Measurements from ENCODE around the gene MYOC. TPM values are rescaled to one million over a fixed set of nuclear protein-coding genes. Genes with fewer than 3 reads are reported as not detected.
"Not testable (repeated sequence)": the region's sequence is repeated elsewhere in the genome, so short reads cannot be mapped to it uniquely, and the experiment has no call there.

MYOC gene
- polyA plus RNA-seq, 3 donors from 2014 or later: not detected

DNA sequence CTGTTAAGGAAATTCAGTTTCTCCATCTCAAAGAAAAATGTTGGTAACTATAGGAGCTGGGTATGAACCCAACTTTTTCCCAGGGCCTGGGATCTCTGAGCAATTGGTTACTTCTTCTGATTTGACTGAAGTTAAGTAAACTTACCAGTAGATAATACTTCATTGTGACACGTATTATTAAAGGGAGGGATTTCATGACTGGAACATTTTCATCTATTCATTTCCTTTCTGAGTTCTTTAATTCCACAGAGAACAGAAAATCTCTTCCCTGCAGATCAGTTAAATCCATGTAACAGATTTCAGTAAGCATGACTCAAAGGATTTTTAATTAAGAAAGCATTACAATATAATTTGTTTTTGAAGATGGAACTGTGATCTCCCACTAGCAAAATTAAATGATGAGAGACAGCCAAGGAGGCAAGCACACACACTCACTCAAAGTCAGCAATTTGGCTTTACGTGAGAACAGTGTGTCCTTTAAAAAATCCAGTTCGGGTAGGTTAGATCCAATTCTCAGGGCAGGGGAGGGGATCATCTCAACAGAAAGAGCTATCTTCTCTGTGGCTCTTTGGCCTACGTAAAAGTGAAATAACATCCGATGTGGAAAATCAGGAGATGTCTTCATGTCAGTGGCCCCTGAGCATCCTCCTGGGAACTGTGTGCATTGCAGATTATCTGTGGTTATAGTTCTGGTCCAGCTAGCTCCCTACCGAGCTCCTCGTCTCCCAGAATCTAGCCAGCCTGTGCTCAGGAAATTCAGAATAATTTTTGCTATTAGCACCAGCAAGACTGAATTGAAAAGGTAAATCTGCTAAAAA lies 10.8 kb upstream of the MYOC start:
- Mint-ChIP-seq H3K4me3 (no peak overlapping the region), H3K4me1 (no peaks in the 10 kb centered on the region), H3K36me3 (no peaks in the 10 kb centered on the region), H3K9me3 (no peaks in the 10 kb centered on the region), H3K27ac (no peak overlapping the region), H3K27me3 (ENCODE audit: low read depth in 3 of 3) (peaks cover 0 to 2% (median 1%) of the 10 kb centered on the region in 3 donors)
- DNase-seq: no peak

DNA sequence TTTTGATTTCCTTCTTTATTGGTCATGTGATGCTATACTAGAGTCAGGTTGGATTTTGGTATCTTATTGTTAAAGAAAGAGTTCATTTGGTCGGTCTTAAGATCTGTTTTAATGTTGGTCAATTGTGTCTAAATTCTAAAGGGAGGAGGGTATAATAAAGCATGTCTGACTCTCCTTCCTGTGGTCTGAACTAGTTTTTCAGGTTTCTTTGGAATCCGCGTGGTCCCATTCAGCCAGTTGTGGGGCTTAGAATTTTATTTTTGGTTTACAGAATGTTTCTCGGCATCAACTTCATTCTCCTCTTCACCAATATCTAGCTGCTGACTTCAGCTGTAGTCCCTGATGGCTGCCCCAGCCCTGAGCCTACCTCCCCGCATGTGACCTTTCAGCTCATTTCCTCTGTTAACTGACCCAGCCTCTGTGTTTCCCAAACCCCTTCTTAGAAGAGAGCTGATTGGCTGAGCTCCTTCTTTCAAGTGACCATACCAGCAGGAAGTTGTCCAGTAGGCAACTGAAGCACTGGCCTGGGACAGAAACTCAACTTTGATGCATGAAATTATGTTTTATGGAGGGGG lies 8.7 kb upstream of the MYOC start:
- Mint-ChIP-seq H3K27me3 (ENCODE audit: low read depth in 3 of 3) (peaks cover 0 to 7% (median 3%) of the 10 kb centered on the region in 3 donors), H3K36me3 (no peaks in the 10 kb centered on the region), H3K4me3 (no peak overlapping the region), H3K4me1 (no peaks in the 10 kb centered on the region), H3K9me3 (no peaks in the 10 kb centered on the region), H3K27ac (no peak overlapping the region)
- no peak for DNase-seq

DNA sequence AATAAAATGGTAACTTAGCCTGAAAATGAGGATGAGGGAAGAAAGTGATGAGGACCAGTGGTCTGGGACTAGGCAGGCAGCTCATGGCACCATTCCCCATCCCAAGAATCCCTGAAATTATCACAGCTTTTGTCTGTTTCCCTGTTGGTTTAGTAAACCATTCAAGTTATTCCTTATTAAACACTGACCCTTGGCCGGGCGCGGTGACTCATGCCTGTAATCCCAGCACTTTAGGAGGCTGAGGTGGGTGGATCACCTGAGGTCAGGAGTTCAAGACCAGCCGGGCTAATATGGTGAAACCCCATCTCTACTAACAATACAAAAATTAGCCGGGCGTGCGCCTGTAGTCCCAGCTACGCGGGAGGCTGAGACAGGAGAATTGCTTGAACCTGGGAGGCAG lies 3.7 kb upstream of the MYOC start:
- H3K4me3 Mint-ChIP-seq: not testable (repeated sequence)

DNA sequence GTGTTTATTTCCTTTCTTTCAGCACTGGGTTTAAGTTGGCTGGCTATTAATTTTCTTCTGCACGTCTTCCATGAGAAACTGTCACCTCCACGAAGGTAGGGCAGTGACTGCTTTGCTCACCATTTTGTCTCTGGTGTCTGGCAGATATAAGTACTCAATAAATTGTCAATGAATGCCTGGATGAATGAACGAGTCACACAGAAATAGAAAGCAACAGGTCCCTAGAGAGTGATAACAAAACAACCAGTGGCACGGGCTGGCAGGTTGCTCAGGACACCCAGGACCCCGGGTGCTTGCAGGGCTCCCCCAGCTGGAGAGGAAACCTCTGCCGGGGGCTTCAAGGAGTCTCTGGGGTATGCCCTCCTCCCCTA lies 3.2 kb upstream of the MYOC start:
- DNase-seq: no peak
- H3K9me3 Mint-ChIP-seq: no peaks in the 10 kb centered on the region
- no peak overlapping the region for H3K27ac Mint-ChIP-seq
- H3K27me3 Mint-ChIP-seq (ENCODE audit: low read depth in 3 of 3): peaks cover 7 to 25% (median 10%) of the 10 kb centered on the region in 3 donors
- H3K4me1 Mint-ChIP-seq: peaks cover 6 to 8% of the 10 kb centered on the region in 2 donors
- peak overlapping the region in 2 of 5 donors; percentile 45 to 59 for H3K4me3 Mint-ChIP-seq
- H3K36me3 Mint-ChIP-seq: no peaks in the 10 kb centered on the region

More for the DNA sequence above, 3.7 kb upstream of the MYOC start:
- H3K4me1 Mint-ChIP-seq, H3K9me3 Mint-ChIP-seq, H3K27ac Mint-ChIP-seq, H3K36me3 Mint-ChIP-seq, DNase-seq: not testable (repeated sequence)
- H3K27me3 Mint-ChIP-seq (ENCODE audit: low read depth in 3 of 3): peaks cover 7 to 23% (median 10%) of the 10 kb centered on the region in 3 donors

DNA sequence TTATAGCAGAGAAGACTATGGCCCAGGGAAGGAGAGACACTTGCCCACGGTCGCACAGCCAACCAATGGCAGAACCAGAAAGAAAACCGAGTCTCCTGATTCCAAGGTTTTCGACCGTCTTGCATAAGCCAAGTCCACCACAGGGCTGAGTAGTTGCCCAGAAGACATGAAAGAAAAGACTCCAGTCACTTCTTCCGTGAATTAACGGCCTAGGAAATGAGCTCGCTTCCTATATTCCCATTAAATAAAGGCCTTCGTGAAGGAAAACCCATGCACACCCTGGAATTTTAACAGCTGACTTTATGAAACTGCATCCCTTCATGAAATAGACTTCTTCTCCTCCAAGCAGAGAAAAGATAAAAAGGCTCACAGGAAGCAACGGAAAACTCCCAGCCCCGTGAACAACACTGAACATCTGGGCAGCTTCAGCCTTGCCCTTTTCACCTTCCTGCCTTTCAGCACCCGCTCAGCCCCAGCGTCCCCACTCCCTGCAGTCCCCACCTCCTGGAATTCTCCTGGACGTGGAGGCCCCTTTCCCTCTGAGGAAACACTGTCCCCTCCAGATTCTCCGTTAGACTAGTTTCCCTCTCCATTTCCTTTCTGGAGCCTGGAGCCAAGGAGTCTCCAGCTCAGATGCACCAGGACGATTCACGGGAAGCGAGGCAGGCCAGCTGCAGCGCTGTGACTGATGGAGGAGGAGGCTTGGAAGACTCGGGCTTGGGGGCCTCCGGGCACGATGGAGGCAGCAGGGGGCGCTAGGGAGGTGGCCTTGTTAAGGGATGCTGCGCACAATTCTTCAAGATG lies 2.7 kb upstream of the MYOC start:
- DNase-seq: peak; percentile 24 to 48 (median 35)
- peaks cover 6 to 8% of the 10 kb centered on the region in 2 donors for H3K4me1 Mint-ChIP-seq
- H3K36me3 Mint-ChIP-seq: no peaks in the 10 kb centered on the region
- peak overlapping the region in 2 of 5 donors; percentile 45 to 59 for H3K4me3 Mint-ChIP-seq
- H3K9me3 Mint-ChIP-seq: no peaks in the 10 kb centered on the region
- no peak overlapping the region for H3K27ac Mint-ChIP-seq
- H3K27me3 Mint-ChIP-seq (ENCODE audit: low read depth in 3 of 3): peaks cover 7 to 25% (median 10%) of the 10 kb centered on the region in 3 donors

DNA sequence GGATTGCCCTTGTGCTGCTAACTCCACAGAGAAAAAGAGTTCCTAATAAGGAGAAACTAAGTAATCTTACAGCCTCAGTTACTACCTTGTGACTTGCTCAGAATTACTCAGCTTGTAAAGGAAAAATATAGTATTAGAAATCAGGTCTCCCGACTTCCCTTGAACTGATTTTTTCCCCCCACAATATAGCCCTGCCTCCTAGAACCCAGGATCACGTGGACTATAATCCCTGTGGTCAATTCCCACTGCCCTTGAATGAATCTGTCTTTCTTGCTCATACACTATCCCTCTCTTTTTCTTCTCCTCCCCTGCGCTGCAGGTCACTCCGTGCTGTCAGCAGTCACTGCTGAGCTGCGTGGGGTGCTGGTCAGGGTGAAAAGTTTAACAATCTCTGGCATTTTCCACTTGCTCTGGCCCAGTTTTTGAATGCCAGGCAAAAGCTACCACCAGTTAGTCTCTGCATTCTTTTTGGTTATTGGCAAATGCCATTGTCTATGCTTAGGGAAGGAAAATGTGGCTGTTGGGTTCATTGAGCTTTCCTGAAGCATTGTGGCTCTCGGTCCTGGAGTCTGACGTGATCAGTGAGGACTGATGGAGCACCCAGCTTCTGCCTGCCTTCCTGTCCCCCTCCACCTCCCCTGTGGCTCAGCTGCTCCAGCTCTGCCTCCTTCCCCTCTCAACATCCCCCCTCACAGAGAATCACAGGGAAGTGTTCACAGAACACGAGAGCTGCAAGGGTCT lies 1.9 kb upstream of the MYOC start:
- H3K36me3 Mint-ChIP-seq: no peaks in the 10 kb centered on the region
- no peaks in the 10 kb centered on the region for H3K9me3 Mint-ChIP-seq
- peaks cover 7 to 25% (median 10%) of the 10 kb centered on the region in 3 donors for H3K27me3 Mint-ChIP-seq (ENCODE audit: low read depth in 3 of 3)
- DNase-seq: no peak
- H3K4me3 Mint-ChIP-seq: no peak overlapping the region
- peaks cover 6 to 8% of the 10 kb centered on the region in 2 donors for H3K4me1 Mint-ChIP-seq
- no peak overlapping the region for H3K27ac Mint-ChIP-seq

DNA sequence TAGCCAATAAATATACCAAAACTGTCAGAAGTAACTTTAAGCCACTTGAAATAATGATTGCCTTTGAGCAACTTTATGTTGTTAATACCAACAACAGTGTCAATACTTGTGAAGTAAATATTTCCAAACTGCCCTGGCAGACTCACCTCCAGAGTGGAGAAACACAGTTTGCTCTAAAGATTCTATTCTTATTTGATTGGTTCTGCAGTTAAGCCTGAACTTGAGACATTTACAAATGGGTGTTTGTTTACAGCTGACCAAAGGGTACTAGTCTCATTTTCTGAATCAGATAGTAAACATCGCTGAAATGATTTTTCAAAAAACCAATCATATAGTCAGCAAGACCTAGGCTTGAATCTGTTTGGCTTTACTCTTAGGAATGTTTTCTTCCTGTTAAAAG lies 1.3 kb upstream of the MYOC start:
- Mint-ChIP-seq H3K9me3 (no peaks in the 10 kb centered on the region), H3K4me1 (peaks cover 6 to 8% of the 10 kb centered on the region in 2 donors), H3K27me3 (ENCODE audit: low read depth in 3 of 3) (peaks cover 7 to 25% (median 10%) of the 10 kb centered on the region in 3 donors), H3K36me3 (no peaks in the 10 kb centered on the region), H3K27ac (no peak overlapping the region), H3K4me3 (no peak overlapping the region)
- no peak for DNase-seq

DNA sequence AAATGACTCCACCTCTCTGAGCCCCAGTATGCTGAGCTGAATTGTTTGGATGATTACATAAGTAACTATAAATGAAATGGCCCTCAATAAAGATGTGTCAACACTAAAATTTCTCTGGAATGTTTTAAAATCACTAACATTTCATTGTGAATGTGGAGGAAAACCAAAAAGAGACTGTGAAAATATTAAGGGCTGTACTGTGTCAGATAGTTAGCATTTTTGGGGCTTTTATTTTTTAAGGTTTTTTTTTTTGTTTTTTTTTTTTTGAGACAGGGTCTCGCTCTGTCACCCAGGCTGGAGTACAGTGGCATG lies 6.3 kb downstream of the MYOC start:
- no peak for DNase-seq
- Mint-ChIP-seq H3K4me3 (no peak overlapping the region), H3K4me1 (peaks cover 3 to 5% of the 10 kb centered on the region in 2 donors), H3K9me3 (no peaks in the 10 kb centered on the region), H3K36me3 (no peaks in the 10 kb centered on the region), H3K27me3 (ENCODE audit: low read depth in 3 of 3) (peaks cover 0 to 11% (median 4%) of the 10 kb centered on the region in 3 donors), H3K27ac (no peak overlapping the region)

DNA sequence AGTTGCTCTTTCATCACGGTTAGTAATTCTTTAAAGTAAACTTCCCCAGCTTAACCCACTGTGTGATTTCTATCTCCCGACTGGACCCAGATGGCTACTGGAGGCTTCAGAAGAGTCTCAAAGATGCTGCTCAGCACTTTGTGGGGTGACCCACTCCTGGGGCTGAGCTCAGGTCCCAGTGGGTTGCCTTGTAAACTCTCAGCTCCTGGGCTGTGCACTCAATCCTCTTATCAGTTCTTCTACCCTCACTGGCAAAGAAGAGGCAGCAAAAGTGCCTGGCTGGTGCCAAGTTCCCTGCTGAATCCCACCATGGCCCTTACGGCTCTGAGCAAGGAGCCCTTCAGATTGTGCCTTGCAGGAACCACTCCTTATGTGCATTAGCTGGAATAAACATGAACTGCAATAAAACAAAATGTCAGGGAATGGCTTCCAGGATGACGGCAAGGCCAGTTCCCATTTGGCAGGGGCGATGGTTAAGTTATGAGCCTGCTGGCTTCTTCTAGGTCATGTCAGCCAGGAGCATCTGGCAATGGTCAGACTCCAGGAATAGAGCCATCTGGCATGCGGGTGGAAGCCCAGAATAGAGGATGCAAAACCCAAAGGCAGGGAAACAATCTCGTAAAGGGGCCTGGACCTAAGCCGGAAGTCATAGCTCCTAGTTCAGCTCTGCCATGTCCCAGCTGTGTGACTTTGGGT lies 6.8 kb downstream of the MYOC start:
- Mint-ChIP-seq H3K36me3 (no peaks in the 10 kb centered on the region), H3K9me3 (no peaks in the 10 kb centered on the region), H3K27me3 (ENCODE audit: low read depth in 3 of 3) (peaks cover 1 to 10% (median 5%) of the 10 kb centered on the region in 3 donors), H3K4me3 (no peak overlapping the region), H3K4me1 (peaks cover 3 to 5% of the 10 kb centered on the region in 2 donors), H3K27ac (no peak overlapping the region)
- no peak for DNase-seq

DNA sequence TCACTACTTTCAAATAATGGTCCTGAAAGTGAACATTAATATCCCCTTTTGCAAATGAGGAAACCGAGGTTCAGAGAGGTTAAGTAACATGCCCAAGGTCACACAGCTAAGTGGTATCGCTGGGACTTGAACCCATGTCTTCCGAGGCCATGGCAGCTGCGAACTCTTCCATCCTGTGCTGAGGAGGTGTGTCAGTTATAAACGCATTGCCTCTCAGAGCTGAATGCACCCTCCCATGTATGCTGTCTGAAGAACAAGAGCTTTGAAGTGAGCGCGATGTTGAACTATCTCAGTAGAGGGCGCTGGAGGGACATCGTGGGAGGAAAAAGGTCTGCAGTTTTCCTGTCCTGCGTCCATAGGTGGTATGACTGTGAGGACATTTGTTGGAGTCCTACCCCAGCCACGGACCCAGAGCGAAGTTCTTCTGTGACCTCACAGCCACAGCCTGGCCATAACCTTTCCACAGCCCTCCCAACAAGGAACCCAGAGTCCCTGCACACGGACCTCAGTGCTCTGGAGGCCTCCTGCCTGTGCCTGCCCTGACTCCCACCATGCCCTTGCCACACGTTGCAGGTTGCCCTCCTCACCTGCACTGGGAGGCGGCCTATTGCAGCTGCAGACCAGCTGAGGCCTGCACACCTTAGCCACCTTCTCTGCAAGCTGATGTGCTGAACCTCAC lies 7.5 kb downstream of the MYOC start:
- DNase-seq: peak; percentile 17 to 43 (median 31)
- Mint-ChIP-seq H3K27me3 (ENCODE audit: low read depth in 3 of 3) (peaks cover 1 to 10% (median 5%) of the 10 kb centered on the region in 3 donors), H3K4me3 (no peak overlapping the region), H3K9me3 (no peaks in the 10 kb centered on the region), H3K27ac (no peak overlapping the region), H3K36me3 (no peaks in the 10 kb centered on the region), H3K4me1 (peaks cover 3 to 5% of the 10 kb centered on the region in 2 donors)

DNA sequence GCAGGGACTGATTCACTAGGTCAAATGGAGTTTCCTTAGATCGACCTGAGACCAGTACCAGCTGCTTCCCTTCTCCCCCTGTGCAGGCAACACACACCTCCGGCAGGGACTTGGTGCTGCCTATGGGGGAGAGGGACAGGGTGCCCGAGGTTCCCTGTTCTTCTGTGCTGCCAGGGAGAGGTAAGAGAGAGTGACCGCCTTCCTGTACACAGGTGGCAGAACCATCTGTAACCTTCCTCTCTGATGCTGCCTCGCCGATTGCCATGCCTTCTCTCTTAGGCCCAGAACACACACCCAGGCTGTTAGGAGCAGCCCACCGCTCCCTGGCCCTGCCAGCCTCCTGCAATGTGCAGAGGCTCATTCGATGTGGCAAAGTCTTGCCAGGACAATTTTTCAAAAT lies 9.3 kb downstream of the MYOC start:
- H3K27ac Mint-ChIP-seq: no peak overlapping the region
- no peak for DNase-seq
- H3K36me3 Mint-ChIP-seq: no peaks in the 10 kb centered on the region
- peaks cover 3 to 5% of the 10 kb centered on the region in 2 donors for H3K4me1 Mint-ChIP-seq
- no peak overlapping the region for H3K4me3 Mint-ChIP-seq
- peaks cover 1 to 10% (median 5%) of the 10 kb centered on the region in 3 donors for H3K27me3 Mint-ChIP-seq (ENCODE audit: low read depth in 3 of 3)
- H3K9me3 Mint-ChIP-seq: no peaks in the 10 kb centered on the region

DNA sequence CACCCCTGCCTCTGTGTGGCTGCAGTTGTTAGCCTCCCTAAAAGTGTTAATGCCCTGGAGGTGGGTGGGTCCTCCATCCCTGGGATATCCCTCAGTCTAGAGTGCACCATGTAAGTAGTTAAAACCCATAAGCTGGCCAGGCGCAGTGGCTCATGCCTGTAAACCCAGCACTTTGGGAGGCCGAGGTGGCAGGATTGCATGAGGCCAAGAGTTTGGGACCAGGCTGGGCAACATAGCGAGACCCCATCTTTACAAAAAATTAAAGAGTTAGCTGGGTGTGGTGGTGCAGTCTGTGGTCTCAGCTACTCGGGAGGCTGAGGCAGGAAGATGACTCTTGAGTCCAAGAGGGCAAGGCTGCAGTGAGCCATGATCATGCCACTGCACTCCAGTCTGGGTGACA lies 10.3 kb downstream of the MYOC start:
- Mint-ChIP-seq H3K4me3 (no peak overlapping the region), H3K9me3 (no peaks in the 10 kb centered on the region), H3K4me1 (peaks cover 3 to 5% of the 10 kb centered on the region in 2 donors), H3K36me3 (no peaks in the 10 kb centered on the region), H3K27ac (no peak overlapping the region), H3K27me3 (ENCODE audit: low read depth in 3 of 3) (peaks cover 1 to 8% (median 5%) of the 10 kb centered on the region in 3 donors)
- DNase-seq: no peak

All from immature natural killer cell (primary cell).